GM19023 (cell line): ENCODE data around the gene ARFGEF2.
"Not testable (repeated sequence)": the region's sequence is repeated elsewhere in the genome, so short reads cannot be mapped to it uniquely, and the experiment has no call there.

Experiments used
- ATAC-seq: cut with Tn5 transposase; IDR thresholded peaks from one replicate; pipeline ENCODE4 v1.9.1; 2021; ENCODE audit warnings: mild to moderate bottlenecking, moderate library complexity; ENCODE audit not compliant: unreplicated experiment

The ARFGEF2 gene

GRCh38 chr20:49046087-49046900 lies 124.8 kb downstream of the ARFGEF2 start, which contains the start of gene CSE1L:
CSE1L (plus strand) TSS chr20:49046312; CDS start chr20:49058464, 12,152 bp downstream.
- peak; percentile 91 for ATAC-seq

- no peak for ATAC-seq
Observed at GRCh38 chr20:49052334-49052733, 130.8 kb downstream of the ARFGEF2 start.

GRCh38 chr20:49054056-49054643 lies 132.6 kb downstream of the ARFGEF2 start:
- no peak for ATAC-seq

- no peak for ATAC-seq
Observed at GRCh38 chr20:49063279-49063678, 141.8 kb downstream of the ARFGEF2 start.

- no peak for ATAC-seq
Observed at GRCh38 chr20:49074521-49074920, 153.0 kb downstream of the ARFGEF2 start.

GRCh38 chr20:49078310-49078709 lies 156.8 kb downstream of the ARFGEF2 start:
- no peak for ATAC-seq

GRCh38 chr20:49082295-49082694 lies 160.8 kb downstream of the ARFGEF2 start:
- ATAC-seq: not testable (repeated sequence)
